CD4-positive, alpha-beta T cell treated with Interleukin-12 subunit alpha and Interleukin-12 subunit beta, for 1 hour (primary cell): ENCODE measurements around the gene AFAP1.

Experiments
- DNase-seq: peaks from one replicate; pipeline ENCODE4 v3.0.0-alpha.2; 2020

AFAP1 gene

GRCh38 chr4:7727749-7728148 lies 211.9 kb downstream of the AFAP1 start:
- no peak for DNase-seq

DNA sequence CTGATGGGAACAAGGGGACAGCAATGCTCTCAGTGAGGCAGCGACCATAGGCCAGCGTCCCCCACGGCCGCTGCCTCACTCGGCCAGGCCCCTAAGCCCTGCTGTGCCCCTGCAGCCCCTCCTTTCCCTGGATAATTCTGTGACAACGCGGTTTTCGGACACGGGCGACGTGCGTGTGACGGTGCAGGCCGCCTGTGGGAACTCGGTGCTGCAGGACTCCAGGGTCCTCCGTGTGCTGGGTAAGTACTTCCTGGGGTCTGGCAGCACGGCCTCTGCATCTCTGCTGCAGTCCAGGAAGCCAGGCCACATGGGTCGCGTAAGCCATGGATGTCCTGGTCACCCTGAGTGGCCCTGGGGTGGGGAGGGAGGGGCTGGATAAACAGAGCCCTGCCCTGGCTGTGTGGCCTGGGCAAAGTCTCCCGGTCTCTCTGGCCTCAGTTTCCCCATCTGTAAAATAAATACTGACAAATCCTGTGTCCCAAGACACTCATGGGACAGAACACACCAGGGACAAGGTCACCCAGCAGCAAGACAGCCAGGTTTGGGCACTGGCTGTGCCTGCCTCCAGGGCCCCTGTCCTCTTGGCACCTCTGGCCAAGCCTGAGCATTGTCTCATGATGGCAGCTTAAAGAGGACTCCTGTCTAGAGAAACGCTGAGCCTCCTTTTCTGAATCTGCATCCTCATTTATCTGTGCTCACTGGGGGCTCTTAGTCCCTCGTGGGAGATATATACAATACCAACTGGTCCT lies 212.8 kb downstream of the AFAP1 start:
- DNase-seq = no peak

DNA sequence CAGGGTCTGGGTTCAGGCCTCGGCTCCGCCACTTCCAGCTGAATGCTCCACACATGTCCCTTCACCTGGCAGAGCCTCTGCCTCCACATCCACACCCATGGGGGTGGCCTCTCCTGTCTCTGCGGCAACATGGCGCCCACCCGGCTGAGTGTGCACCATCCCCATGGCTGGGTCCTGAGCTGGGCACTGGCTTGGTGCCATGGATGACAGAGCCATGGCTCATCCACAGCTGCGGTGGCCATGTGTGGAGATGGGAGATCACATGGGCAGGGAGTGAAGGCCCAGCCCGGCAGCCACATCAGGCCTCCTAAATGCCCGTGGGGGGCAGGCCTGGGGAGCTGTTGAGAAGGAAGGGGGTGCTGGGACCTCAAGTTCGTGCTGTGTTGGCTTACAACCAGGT lies 213.7 kb downstream of the AFAP1 start:
- no peak for DNase-seq

GRCh38 chr4:7723625-7724024 lies 216.0 kb downstream of the AFAP1 start:
- DNase-seq = no peak

- no peak for DNase-seq
Measured at GRCh38 chr4:7722766-7723387, 216.8 kb downstream of the AFAP1 start.

- DNase-seq = no peak
Measured at GRCh38 chr4:7721984-7722551, 217.6 kb downstream of the AFAP1 start.

DNA sequence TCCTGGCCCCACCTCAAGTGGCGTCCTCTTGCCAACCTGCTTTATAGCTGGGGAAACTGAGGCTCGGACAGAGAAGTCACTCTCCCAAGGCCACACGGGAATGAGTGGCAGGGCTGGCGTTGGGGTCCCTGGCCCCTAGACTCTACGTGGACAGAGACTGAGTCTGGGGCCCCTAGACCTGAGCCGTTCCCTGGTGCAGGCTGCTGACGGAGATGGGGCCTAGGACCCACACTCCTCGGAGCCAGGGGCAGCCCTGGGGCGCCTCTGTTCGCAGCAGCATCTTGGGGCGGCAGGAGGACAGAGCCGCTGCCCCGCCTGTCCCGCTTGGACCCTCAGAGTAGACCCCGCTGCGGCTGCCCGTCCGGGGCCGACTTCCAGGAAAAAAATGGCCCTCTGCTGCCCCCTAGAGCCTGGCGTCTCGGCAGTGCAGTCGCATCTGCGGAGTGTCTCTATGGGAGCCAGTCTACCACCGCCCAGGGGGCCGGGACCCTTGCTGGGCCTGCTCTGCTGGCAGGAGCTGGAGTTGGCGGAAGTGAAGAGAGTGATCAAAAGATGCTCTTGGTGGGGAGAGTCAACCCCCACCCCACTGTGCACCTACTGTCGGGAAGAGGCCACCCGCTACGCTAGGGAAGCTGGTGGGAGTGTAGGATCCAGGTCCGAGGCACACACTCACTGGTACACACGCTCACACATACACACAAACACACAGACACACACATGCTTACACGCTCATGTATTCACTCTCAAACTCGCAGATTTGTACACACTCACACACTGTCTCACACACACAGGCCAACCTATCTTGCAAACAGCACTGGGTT lies 220.1 kb downstream of the AFAP1 start:
- DNase-seq = peak; percentile 53

DNA sequence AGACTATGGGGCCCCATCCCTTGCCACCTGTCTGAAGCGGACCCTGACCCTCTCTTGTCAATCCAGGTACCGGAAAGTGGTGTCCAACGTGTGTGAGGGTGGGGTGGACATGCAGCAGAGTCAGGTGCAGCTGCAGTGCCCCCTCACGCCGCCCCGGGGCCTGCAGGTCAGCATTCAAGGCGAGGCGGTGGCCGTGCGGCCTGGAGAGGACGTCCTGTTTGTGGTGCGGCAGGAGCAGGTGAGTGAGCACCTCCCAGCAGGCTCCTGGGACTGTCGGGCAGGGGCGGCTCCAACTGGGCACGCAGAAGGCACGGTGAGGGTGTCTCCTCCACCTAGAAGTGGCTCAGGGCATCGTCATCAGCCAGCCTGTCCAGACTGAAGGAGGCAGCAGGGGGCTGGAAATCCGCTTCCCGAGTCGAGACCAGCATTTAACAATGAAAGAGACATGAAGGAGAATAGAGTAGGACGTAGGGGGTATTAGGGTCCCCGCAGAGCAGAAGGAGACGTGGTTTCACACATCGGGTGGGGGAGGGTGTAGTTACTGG lies 221.6 kb downstream of the AFAP1 start:
- DNase-seq = no peak

DNA sequence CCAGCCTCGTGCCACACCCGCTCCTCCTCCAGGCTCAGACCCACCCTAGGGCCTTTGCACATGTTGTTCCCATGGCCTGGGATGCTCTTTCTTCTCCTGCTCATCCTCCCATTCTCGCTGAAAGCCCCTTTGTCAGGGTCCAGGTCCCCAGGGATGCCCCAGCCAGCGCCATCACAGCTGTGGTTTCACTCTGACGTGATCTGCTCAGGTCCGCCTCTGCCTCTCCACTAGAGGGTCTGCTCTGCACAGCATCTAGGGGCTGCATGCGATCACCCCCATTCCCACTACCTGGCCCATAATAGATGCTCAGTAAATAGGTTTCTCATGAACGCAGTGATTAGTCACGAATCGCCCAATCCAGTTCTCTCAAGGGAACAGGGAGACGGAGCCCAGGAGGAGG lies 222.5 kb downstream of the AFAP1 start:
- no peak for DNase-seq

GRCh38 chr4:7716010-7716721 lies 223.5 kb downstream of the AFAP1 start:
- no peak for DNase-seq

DNA sequence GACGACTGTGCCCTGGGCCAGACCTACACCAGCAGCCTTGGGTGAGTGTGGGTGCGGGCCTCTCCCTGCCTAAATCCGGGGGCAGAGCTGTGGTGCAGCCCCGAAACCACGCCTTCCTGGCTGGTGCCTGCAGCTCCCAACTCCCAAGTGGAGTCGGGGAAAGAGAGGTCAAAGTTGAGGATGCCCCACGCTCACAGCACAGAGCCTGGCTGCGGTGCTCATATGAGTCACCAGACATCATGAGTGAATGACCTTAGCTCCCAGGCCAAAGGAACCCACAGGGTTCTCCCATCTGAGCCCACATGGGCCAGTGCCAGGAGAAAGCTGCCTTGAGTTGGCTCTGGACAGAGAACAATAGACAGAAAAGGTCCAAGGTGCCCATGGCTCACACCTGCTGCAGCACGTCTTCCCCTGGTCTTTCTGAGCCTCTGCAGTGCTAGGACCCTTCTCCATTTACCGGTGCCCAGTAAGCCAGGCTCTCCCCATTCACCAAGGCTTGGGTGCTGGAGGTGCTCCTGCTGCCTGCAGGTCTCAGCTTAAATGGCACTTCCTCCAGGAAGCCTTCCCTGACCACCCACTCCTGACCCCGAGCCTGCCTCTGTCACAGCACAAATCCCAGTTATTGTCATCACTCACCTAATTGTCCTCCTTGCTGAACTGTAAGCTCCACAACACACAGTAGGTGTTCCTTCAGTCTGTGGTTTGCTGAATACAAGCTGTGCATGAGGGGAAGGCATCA lies 224.2 kb downstream of the AFAP1 start:
- DNase-seq = no peak

- DNase-seq = no peak
Measured at GRCh38 chr4:7714738-7715137, 224.9 kb downstream of the AFAP1 start.

DNA sequence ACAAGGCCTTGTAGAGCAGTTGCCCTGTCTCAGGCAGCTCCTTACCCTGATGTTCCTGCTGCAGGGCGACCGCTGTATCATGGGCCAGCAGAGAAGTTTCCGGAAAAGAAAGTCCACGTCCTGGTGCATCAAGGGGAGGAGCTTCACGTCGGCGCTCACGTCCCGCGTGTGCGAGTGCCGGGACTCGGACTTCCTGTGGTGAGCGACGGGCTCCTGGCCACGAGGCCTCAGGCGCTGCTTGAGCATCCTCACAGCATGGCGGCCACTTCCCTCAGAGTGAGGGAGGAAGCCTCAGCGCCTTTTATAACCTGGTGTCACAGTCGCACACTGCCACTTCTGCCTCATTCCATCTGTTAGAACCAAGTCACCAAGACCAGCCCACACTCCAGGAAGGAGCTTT lies 225.5 kb downstream of the AFAP1 start:
- no peak for DNase-seq

- no peak for DNase-seq
Measured at GRCh38 chr4:7713757-7714156, 225.9 kb downstream of the AFAP1 start.

- DNase-seq = no peak
Measured at GRCh38 chr4:7712021-7712671, 227.5 kb downstream of the AFAP1 start.

GRCh38 chr4:7711307-7711963 lies 228.2 kb downstream of the AFAP1 start:
- DNase-seq = no peak

- DNase-seq = no peak
Measured at GRCh38 chr4:7710576-7711306, 228.9 kb downstream of the AFAP1 start.

DNA sequence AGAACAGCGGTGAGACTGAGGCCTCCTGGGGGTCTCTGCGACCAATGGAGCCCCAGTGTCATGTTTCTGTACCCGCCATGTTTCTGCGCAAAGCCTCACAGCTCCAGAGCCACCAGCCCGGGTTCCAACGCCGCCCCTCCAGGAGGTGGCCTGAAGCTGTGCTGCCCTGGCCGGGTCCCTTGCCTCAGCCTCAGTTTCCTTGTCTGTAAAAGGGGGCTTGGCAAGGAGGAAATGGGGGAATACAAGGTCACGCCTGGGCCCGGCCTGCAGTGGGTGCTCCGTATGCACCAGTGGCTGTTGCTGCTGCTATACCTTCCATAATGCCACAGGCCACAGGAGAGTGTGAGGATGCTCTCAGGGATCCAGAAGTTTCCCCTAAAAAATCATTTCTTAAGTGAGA lies 229.5 kb downstream of the AFAP1 start:
- DNase-seq = no peak

- no peak for DNase-seq
Measured at GRCh38 chr4:7709431-7709830, 230.2 kb downstream of the AFAP1 start.

DNA sequence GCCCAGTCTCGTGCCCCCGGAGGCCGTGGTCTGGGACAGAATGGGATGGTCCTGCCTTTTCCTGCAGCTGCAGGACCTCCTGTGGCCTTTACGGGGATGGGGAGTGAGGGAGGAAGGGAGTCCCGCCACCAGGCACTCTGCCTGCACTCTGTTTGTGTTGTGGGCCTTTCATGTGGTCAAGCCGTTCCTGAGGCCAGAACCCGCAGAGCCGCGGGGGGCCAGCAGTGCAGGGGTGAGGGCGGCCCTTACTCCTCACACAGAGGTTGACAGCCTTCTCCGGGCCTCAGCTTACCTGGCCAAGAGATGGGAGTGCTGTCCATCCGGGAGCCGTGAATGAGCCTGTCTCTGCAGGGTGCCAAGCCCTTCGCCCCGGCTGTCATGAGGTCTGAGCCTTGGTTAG lies 230.7 kb downstream of the AFAP1 start:
- no peak for DNase-seq
